Naive thymus-derived CD4-positive, alpha-beta T cell (primary cell): ENCODE results near the gene NAMPT. TPM values are rescaled to one million over a fixed set of nuclear protein-coding genes. Genes with fewer than 3 reads are reported as not detected.

Source experiments
- ATAC-seq: fragments of 150-1000 bp; cut with Tn5 transposase; 2 replicates; pipeline ENCODE4 v1.10.0; 2021; ENCODE audit warnings: mild to moderate bottlenecking, moderate library complexity
- CTCF ChIA-PET: fragments of 350-600 bp; sonication (Branson Sonifier 250); formaldehyde crosslinking; loops from one replicate; lab custom pipeline; 2021; ENCODE audit warnings: antibody characterized with exemption; lab: Charles Lee
- POLR2A ChIA-PET: fragments of 350-600 bp; sonication (Branson Sonifier 250); formaldehyde crosslinking; loops from one replicate; lab custom pipeline; 2021; ENCODE audit warnings: antibody characterized with exemption, inconsistent platforms; lab: Charles Lee
- DNase-seq, 9 donors: peaks; one replicate each; pipeline versions ENCODE4 v3.0.0 to v3.0.0-alpha.2; 2020 to 2022; ENCODE audit warnings: mixed read lengths in 1 of 9
- H3K27ac ChIP-seq: one replicate; pipeline ENCODE4 v1.7.0; 2013; ENCODE audit warnings: mild to moderate bottlenecking, low read depth, low read length, moderate library complexity
- H3K27me3 ChIP-seq, 2 donors: one replicate each; pipeline ENCODE4 v1.7.0; 2013; ENCODE audit warnings: low read length in 2 of 2, mild to moderate bottlenecking in 2 of 2, moderate library complexity in 2 of 2; ENCODE audit not compliant: control insufficient read depth in 2 of 2, insufficient read depth in 2 of 2
- H3K36me3 ChIP-seq, 3 experiments: 1 replicate in 2 of 3; 2 replicates in 1 of 3; pipeline ENCODE4 v1.7.0; 2013; ENCODE audit warnings: low read length in 3 of 3, mild to moderate bottlenecking in 3 of 3, moderate library complexity in 1 of 3; ENCODE audit not compliant: insufficient read depth in 3 of 3, control insufficient read depth in 2 of 3
- H3K4me1 ChIP-seq, 2 donors: one replicate each; pipeline ENCODE4 v1.7.0; 2013; ENCODE audit warnings: low read length in 2 of 2, mild to moderate bottlenecking in 2 of 2, moderate library complexity in 1 of 2; ENCODE audit not compliant: control insufficient read depth in 2 of 2, insufficient read depth in 2 of 2
- H3K4me3 ChIP-seq: 2 replicates; pipeline ENCODE4 v1.7.0; 2013; ENCODE audit warnings: mild to moderate bottlenecking, low read length
- H3K9me3 ChIP-seq, 3 experiments: 1 replicate in 2 of 3; 2 replicates in 1 of 3; pipeline ENCODE4 v1.7.0; 2013; ENCODE audit warnings: low read length in 3 of 3; ENCODE audit not compliant: control insufficient read depth in 2 of 3
- H3K27ac Mint-ChIP-seq, 9 donors: one replicate each; pipeline ENCODE4 v1.8.0; 2020 to 2022; ENCODE audit warnings: mixed read lengths in 9 of 9, mild to moderate bottlenecking in 8 of 9, moderate library complexity in 5 of 9, inconsistent platforms in 2 of 9
- H3K27me3 Mint-ChIP-seq, 5 donors: one replicate each; pipeline ENCODE4 v1.8.0; 2021 to 2022; ENCODE audit warnings: mixed read lengths in 5 of 5, mild to moderate bottlenecking in 1 of 5
- H3K36me3 Mint-ChIP-seq, 5 donors: one replicate each; pipeline ENCODE4 v1.8.0; 2020 to 2022; ENCODE audit warnings: mixed read lengths in 5 of 5, mild to moderate bottlenecking in 3 of 5, inconsistent platforms in 1 of 5
- H3K4me1 Mint-ChIP-seq, 7 donors: one replicate each; pipeline ENCODE4 v1.8.0; 2020 to 2022; ENCODE audit warnings: mixed read lengths in 7 of 7, mild to moderate bottlenecking in 3 of 7, inconsistent platforms in 1 of 7
- H3K4me3 Mint-ChIP-seq, 10 donors: one replicate each; pipeline ENCODE4 v1.8.0; 2020 to 2022; ENCODE audit warnings: mild to moderate bottlenecking in 10 of 10, mixed read lengths in 10 of 10, moderate library complexity in 6 of 10, inconsistent platforms in 2 of 10
- H3K9me3 Mint-ChIP-seq, 11 donors: one replicate each; pipeline ENCODE4 v1.8.0; 2020 to 2022; ENCODE audit warnings: mixed read lengths in 11 of 11, mild to moderate bottlenecking in 4 of 11, inconsistent platforms in 1 of 11, moderate library complexity in 1 of 11
- intact Hi-C, 2 donors: fragments of 100-400 bp; cut with micrococcal nuclease; formaldehyde crosslinking; loops; one replicate each; pipeline ENCODE4 v1.15.1; 2023
- polyA plus RNA-seq, 2 donors: library from polyadenylated mRNA; unstranded; fragments of 300-500 nt; fragmentation: Illumina TruSeq; gene quantifications; one replicate each; pipeline ENCODE4 v1.2.3, GENCODE V29; 2021
- total RNA-seq, 6 experiments: library from RNA in 5 of 6; stranded (reverse) in 5 of 6; gene quantifications; 1 replicate in 5 of 6; 2 replicates in 1 of 6; pipeline ENCODE4 v1.2.3 and lab custom pipeline; 2021 to 2026

The NAMPT gene
- total and polyA plus RNA-seq, 7 experiments from 2014 or later: 13.9 to 731 (median 25.0) TPM

GRCh38 chr7:106294334-106294733 is 9.6 kb upstream of the NAMPT start:
- H3K4me1 ChIP-seq: no peaks in the 10 kb centered on the region
- H3K36me3 ChIP-seq: no peaks in the 10 kb centered on the region
- H3K9me3 Mint-ChIP-seq: peaks cover 0 to 7% (median 0%) of the 10 kb centered on the region in 11 donors
- DNase-seq (no peak), ATAC-seq (no peak)
- no peak overlapping the region for H3K27ac ChIP-seq
- intact Hi-C loops: no loop called here
- peaks cover 2 to 15% (median 10%) of the 10 kb centered on the region in 5 donors for H3K27me3 Mint-ChIP-seq
- H3K4me3 ChIP-seq: no peak overlapping the region
- H3K27ac Mint-ChIP-seq: no peak overlapping the region
- ChIA-PET POLR2A (interaction anchor here (0.5 kb wide), 1 partner anchor 419 kb away, joined by 3 read pairs; no protein-coding TSS in a partner anchor), CTCF (no interaction called here)
- no peaks in the 10 kb centered on the region for H3K9me3 ChIP-seq
- peaks cover 0 to 6% (median 0%) of the 10 kb centered on the region in 7 donors for H3K4me1 Mint-ChIP-seq
- H3K4me3 Mint-ChIP-seq: no peak overlapping the region
- H3K36me3 Mint-ChIP-seq: peaks cover 0 to 2% (median 0%) of the 10 kb centered on the region in 5 donors
- no peaks in the 10 kb centered on the region for H3K27me3 ChIP-seq

GRCh38 chr7:106291247-106291646 is 6.5 kb upstream of the NAMPT start:
- peaks cover 0 to 7% (median 0%) of the 10 kb centered on the region in 7 donors for H3K4me1 Mint-ChIP-seq
- ChIA-PET CTCF (no interaction called here), POLR2A (no interaction called here)
- H3K9me3 Mint-ChIP-seq: peaks cover 0 to 5% (median 0%) of the 10 kb centered on the region in 11 donors
- H3K4me3 ChIP-seq: no peak overlapping the region
- peaks cover 0 to under 1% of the 10 kb centered on the region in 2 donors for H3K4me1 ChIP-seq
- no peak overlapping the region for H3K27ac ChIP-seq
- peaks cover 2 to 12% (median 9%) of the 10 kb centered on the region in 5 donors for H3K27me3 Mint-ChIP-seq
- no peak overlapping the region for H3K4me3 Mint-ChIP-seq
- no peak for DNase-seq
- no peaks in the 10 kb centered on the region for H3K36me3 ChIP-seq
- no peaks in the 10 kb centered on the region for H3K27me3 ChIP-seq
- intact Hi-C loops: no loop called here
- ATAC-seq: no peak
- H3K36me3 Mint-ChIP-seq: peaks cover 0 to 2% (median 0%) of the 10 kb centered on the region in 5 donors
- no peak overlapping the region for H3K27ac Mint-ChIP-seq
- H3K9me3 ChIP-seq: no peaks in the 10 kb centered on the region

GRCh38 chr7:106290319-106290718 is 5.5 kb upstream of the NAMPT start:
- H3K9me3 ChIP-seq: no peaks in the 10 kb centered on the region
- peaks cover 0 to 3% (median 0%) of the 10 kb centered on the region in 11 donors for H3K9me3 Mint-ChIP-seq
- H3K27ac Mint-ChIP-seq: no peak overlapping the region
- peaks cover 0 to 4% (median 0%) of the 10 kb centered on the region in 5 donors for H3K36me3 Mint-ChIP-seq
- CTCF ChIA-PET: no interaction called here
- no peak overlapping the region for H3K4me3 ChIP-seq
- no peaks in the 10 kb centered on the region for H3K36me3 ChIP-seq
- ATAC-seq (no peak), DNase-seq (no peak)
- H3K4me1 Mint-ChIP-seq: peaks cover 7 to 16% (median 8%) of the 10 kb centered on the region in 7 donors
- no peaks in the 10 kb centered on the region for H3K27me3 ChIP-seq
- H3K4me3 Mint-ChIP-seq: no peak overlapping the region
- H3K27ac ChIP-seq: no peak overlapping the region
- H3K4me1 ChIP-seq: peaks cover 5% of the 10 kb centered on the region in 2 donors
- POLR2A ChIA-PET: interaction anchor here (0.6 kb wide), 1 partner anchor 898 kb away, joined by 3 read pairs; no protein-coding TSS in a partner anchor
- H3K27me3 Mint-ChIP-seq: peaks cover 2 to 12% (median 6%) of the 10 kb centered on the region in 5 donors
- intact Hi-C loops: no loop called here

GRCh38 chr7:106289848-106290247 is 5.1 kb upstream of the NAMPT start:
- POLR2A ChIA-PET: interaction anchor here (0.6 kb wide), 1 partner anchor 898 kb away, joined by 3 read pairs; no protein-coding TSS in a partner anchor
- CTCF ChIA-PET: no interaction called here
- H3K27ac ChIP-seq: no peak overlapping the region

GRCh38 chr7:106288263-106288662 is 3.5 kb upstream of the NAMPT start:
- CTCF ChIA-PET: no interaction called here
- Histone ChIP-seq H3K9me3 (no peaks in the 10 kb centered on the region), H3K36me3 (no peaks in the 10 kb centered on the region), H3K27ac (no peak overlapping the region), H3K4me1 (peaks cover 9 to 10% of the 10 kb centered on the region in 2 donors), H3K27me3 (no peaks in the 10 kb centered on the region), H3K4me3 (no peak overlapping the region)
- DNase-seq: no peak
- no peak overlapping the region for H3K4me3 Mint-ChIP-seq
- ATAC-seq: no peak
- H3K36me3 Mint-ChIP-seq: peaks cover 0 to 5% (median 0%) of the 10 kb centered on the region in 5 donors
- no peak overlapping the region for H3K27ac Mint-ChIP-seq
- intact Hi-C loops: loop anchor here (5.0 to 10.0 kb wide), 6 partner anchors 111 to 1346 kb away; partner anchors contain the start of genes PRKAR2B (in 1 of the 2) and RINT1 (in 1 of the 2)
- H3K4me1 Mint-ChIP-seq: peaks cover 14 to 25% (median 14%) of the 10 kb centered on the region in 7 donors
- peaks cover 2 to 12% (median 6%) of the 10 kb centered on the region in 5 donors for H3K27me3 Mint-ChIP-seq
- POLR2A ChIA-PET: no interaction called here
- no peaks in the 10 kb centered on the region for H3K9me3 Mint-ChIP-seq

More at GRCh38 chr7:106289848-106290247, 5.1 kb upstream of the NAMPT start:
- Mint-ChIP-seq H3K36me3 (peaks cover 0 to 4% (median 0%) of the 10 kb centered on the region in 5 donors), H3K27ac (no peak overlapping the region), H3K27me3 (peaks cover 2 to 12% (median 6%) of the 10 kb centered on the region in 5 donors), H3K4me3 (no peak overlapping the region), H3K4me1 (peaks cover 7 to 17% (median 8%) of the 10 kb centered on the region in 7 donors), H3K9me3 (peaks cover 0 to 3% (median 0%) of the 10 kb centered on the region in 11 donors)
- intact Hi-C loops: loop anchor here (5.0 to 10.0 kb wide), 6 partner anchors 113 to 1348 kb away; partner anchors contain the start of genes PRKAR2B (in 1 of the 2) and RINT1 (in 1 of the 2)
- no peak for DNase-seq
- no peaks in the 10 kb centered on the region for H3K9me3 ChIP-seq
- peaks cover 5% of the 10 kb centered on the region in 2 donors for H3K4me1 ChIP-seq
- H3K4me3 ChIP-seq: no peak overlapping the region
- H3K27me3 ChIP-seq: no peaks in the 10 kb centered on the region
- no peaks in the 10 kb centered on the region for H3K36me3 ChIP-seq
- ATAC-seq: no peak

- H3K27me3 Mint-ChIP-seq: peaks cover 0 to 12% (median 6%) of the 10 kb centered on the region in 5 donors
- Histone ChIP-seq H3K27ac (no peak overlapping the region), H3K4me3 (no peak overlapping the region), H3K4me1 (peaks cover 9 to 10% of the 10 kb centered on the region in 2 donors), H3K27me3 (no peaks in the 10 kb centered on the region), H3K9me3 (no peaks in the 10 kb centered on the region), H3K36me3 (no peaks in the 10 kb centered on the region)
- POLR2A ChIA-PET: no interaction called here
- H3K4me3 Mint-ChIP-seq: peak overlapping the region in 1 of 10 donors; percentile 17
- H3K9me3 Mint-ChIP-seq: no peaks in the 10 kb centered on the region
- peaks cover 14 to 23% (median 15%) of the 10 kb centered on the region in 7 donors for H3K4me1 Mint-ChIP-seq
- CTCF ChIA-PET: no interaction called here
- peaks cover 0 to 5% (median 0%) of the 10 kb centered on the region in 5 donors for H3K36me3 Mint-ChIP-seq
- intact Hi-C loops: loop anchor here (5.0 to 10.0 kb wide), 6 partner anchors 110 to 1345 kb away; partner anchors contain the start of genes PRKAR2B (in 1 of the 2) and RINT1 (in 1 of the 2)
- no peak for ATAC-seq
- DNase-seq: no peak
- peak overlapping the region in 1 of 9 donors; percentile 23 for H3K27ac Mint-ChIP-seq
Measured at GRCh38 chr7:106287786-106288185, 3.0 kb upstream of the NAMPT start.
